A673 (cell line): ENCODE measurements around the gene STX1B. TPM values are rescaled to one million over a fixed set of nuclear protein-coding genes. Genes with fewer than 3 reads are reported as not detected.

Source experiments
- BruUV-seq: library from RNA; stranded (reverse); fragments of 400-500 nt; replicated peaks from 2 replicates; lab custom pipeline; 2021; lab: Mats Ljungman, UMichigan
- CTCF ChIA-PET: fragments of 300-600 bp; sonication (Branson Sonifier 250); formaldehyde crosslinking; loops from one replicate; lab custom pipeline; 2022; ENCODE audit warnings: antibody characterized with exemption; lab: Charles Lee
- POLR2A ChIA-PET: fragments of 300-600 bp; sonication (Branson Sonifier 250); formaldehyde crosslinking; loops from one replicate; lab custom pipeline; 2022; ENCODE audit warnings: antibody characterized with exemption; ENCODE audit not compliant: low non-redundant PET; lab: Charles Lee
- DNase-seq: peaks from one replicate; pipeline ENCODE4 v3.0.0-alpha.2; 2015; ENCODE audit warnings: low spot score
- H3K27ac ChIP-seq: fragments of 200-600 bp; sonication (generic); 2 replicates; pipeline ENCODE4 v1.5.1; 2016; ENCODE audit warnings: mixed run types, low read depth, mild to moderate bottlenecking, mixed read lengths, antibody characterized with exemption, low read length; ENCODE audit not compliant: poor library complexity, severe bottlenecking
- H3K27me3 ChIP-seq: fragments of 200-600 bp; sonication (generic); replicated peaks from 2 replicates; pipeline ENCODE4 v1.6.1; 2017; ENCODE audit warnings: mixed run types, low read depth, mild to moderate bottlenecking, mixed read lengths, antibody characterized with exemption, low read length; ENCODE audit not compliant: insufficient read depth, poor library complexity
- H3K36me3 ChIP-seq: fragments of 200-600 bp; sonication (generic); 2 replicates; pipeline ENCODE4 v1.6.1; 2016; ENCODE audit warnings: mixed run types, mild to moderate bottlenecking, mixed read lengths, antibody characterized with exemption, low read length; ENCODE audit not compliant: insufficient read depth, poor library complexity, severe bottlenecking
- H3K4me1 ChIP-seq: fragments of 200-600 bp; sonication (generic); 2 replicates; pipeline ENCODE4 v1.6.1; 2017; ENCODE audit warnings: mixed run types, mild to moderate bottlenecking, mixed read lengths, antibody characterized with exemption, low read length; ENCODE audit not compliant: insufficient read depth, poor library complexity, severe bottlenecking
- H3K4me3 ChIP-seq: fragments of 200-600 bp; sonication (generic); 2 replicates; pipeline ENCODE4 v1.5.1; 2016; ENCODE audit warnings: low read depth, mixed run types, mild to moderate bottlenecking, mixed read lengths, low read length; ENCODE audit not compliant: poor library complexity, severe bottlenecking
- H3K9me3 ChIP-seq: fragments of 200-600 bp; sonication (generic); 2 replicates; pipeline ENCODE4 v1.6.1; 2016; ENCODE audit warnings: mixed run types, low read depth, mild to moderate bottlenecking, mixed read lengths, antibody characterized with exemption, low read length; ENCODE audit not compliant: poor library complexity, severe bottlenecking
- EZH2 ChIP-seq: fragments of 200-600 bp; sonication (generic); IDR thresholded peaks from 2 replicates; pipeline ENCODE4 v1.6.1; 2017; ENCODE audit warnings: borderline replicate concordance, low read depth, mild to moderate bottlenecking, mixed read lengths, antibody characterized with exemption, low read length; ENCODE audit not compliant: poor library complexity, severe bottlenecking
- intact Hi-C: fragments of 100-400 bp; cut with micrococcal nuclease; formaldehyde crosslinking; loops from one replicate; pipeline ENCODE4 v1.10.0; 2022; ENCODE audit not compliant: unreplicated experiment
- total RNA-seq: library from RNA; stranded (reverse); gene quantifications from 2 replicates; pipeline ENCODE4 v1.2.3, GENCODE V29; 2021
- TF ChIP-seq, protein P1 (sequence below): fragments of 300-800, 200-600 bp; sonication (generic); conservative IDR thresholded peaks from 2 replicates; pipeline ENCODE4 v1.5.1; 2017; ENCODE audit warnings: low read depth, mild to moderate bottlenecking, antibody characterized with exemption, low read length, moderate library complexity, mixed read lengths

STX1B gene
- total RNA-seq, 1 experiment from 2014 or later = 0.62 TPM

- Histone ChIP-seq H3K4me1 (no peaks in the 10 kb centered on the region), H3K4me3 (no peak overlapping the region), H3K27me3 (peaks cover 23% of the 10 kb centered on the region), H3K27ac (no peak overlapping the region), H3K36me3 (no peaks in the 10 kb centered on the region), H3K9me3 (no peaks in the 10 kb centered on the region)
- intact Hi-C loops = no loop called here
- ChIA-PET POLR2A (no interaction called here), CTCF (no interaction called here)
- TF ChIP-seq, protein P1, sequence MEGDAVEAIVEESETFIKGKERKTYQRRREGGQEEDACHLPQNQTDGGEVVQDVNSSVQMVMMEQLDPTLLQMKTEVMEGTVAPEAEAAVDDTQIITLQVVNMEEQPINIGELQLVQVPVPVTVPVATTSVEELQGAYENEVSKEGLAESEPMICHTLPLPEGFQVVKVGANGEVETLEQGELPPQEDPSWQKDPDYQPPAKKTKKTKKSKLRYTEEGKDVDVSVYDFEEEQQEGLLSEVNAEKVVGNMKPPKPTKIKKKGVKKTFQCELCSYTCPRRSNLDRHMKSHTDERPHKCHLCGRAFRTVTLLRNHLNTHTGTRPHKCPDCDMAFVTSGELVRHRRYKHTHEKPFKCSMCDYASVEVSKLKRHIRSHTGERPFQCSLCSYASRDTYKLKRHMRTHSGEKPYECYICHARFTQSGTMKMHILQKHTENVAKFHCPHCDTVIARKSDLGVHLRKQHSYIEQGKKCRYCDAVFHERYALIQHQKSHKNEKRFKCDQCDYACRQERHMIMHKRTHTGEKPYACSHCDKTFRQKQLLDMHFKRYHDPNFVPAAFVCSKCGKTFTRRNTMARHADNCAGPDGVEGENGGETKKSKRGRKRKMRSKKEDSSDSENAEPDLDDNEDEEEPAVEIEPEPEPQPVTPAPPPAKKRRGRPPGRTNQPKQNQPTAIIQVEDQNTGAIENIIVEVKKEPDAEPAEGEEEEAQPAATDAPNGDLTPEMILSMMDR = no peak
- no peak for TF ChIP-seq EZH2
- BruUV-seq = no TSS peak
- DNase-seq = no peak
Measured at GRCh38 chr16:31009120-31009519, 1.3 kb downstream of the STX1B start.

DNA sequence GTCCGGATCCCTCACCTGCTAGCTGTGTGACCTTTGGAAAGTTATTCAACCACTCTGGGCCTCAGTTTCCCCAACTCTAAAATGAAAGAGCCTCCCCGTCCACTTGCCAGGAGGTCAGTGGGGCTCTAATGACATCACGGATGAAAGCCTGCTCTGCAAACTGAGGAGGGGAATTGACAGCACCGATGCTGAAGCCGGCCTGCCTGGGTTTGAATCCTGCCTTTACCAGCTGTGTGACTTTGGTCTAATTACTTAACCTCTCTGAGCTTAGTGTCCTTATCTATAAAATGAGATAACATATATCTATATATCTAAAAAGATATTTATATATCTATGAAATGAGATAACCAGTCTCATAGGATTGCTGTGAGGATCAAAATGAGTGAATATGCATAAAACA is 1.9 kb downstream of the STX1B start:
- intact Hi-C loops = no loop called here
- no TSS peak for BruUV-seq
- ChIA-PET CTCF (no interaction called here), POLR2A (no interaction called here)
- Histone ChIP-seq H3K9me3 (no peaks in the 10 kb centered on the region), H3K36me3 (no peaks in the 10 kb centered on the region), H3K4me1 (no peaks in the 10 kb centered on the region), H3K27me3 (peaks cover 23% of the 10 kb centered on the region), H3K27ac (no peak overlapping the region), H3K4me3 (no peak overlapping the region)
- no peak for DNase-seq
- TF ChIP-seq EZH2 = no peak
- TF ChIP-seq, protein P1 = no peak

- BruUV-seq = no TSS peak
- no peak overlapping the region for H3K27ac ChIP-seq
- peaks cover 23% of the 10 kb centered on the region for H3K27me3 ChIP-seq
- no peaks in the 10 kb centered on the region for H3K4me1 ChIP-seq
- intact Hi-C loops = no loop called here
- DNase-seq = no peak
- ChIA-PET CTCF (no interaction called here), POLR2A (no interaction called here)
- no peak overlapping the region for H3K4me3 ChIP-seq
- no peaks in the 10 kb centered on the region for H3K9me3 ChIP-seq
- no peaks in the 10 kb centered on the region for H3K36me3 ChIP-seq
- TF ChIP-seq, protein P1 = no peak
- TF ChIP-seq EZH2 = no peak
Measured at GRCh38 chr16:31008149-31008548, 2.3 kb downstream of the STX1B start.
